ENCODE results near the gene INPP5J.

- no peak for TF ChIP-seq CTCF (IDR thresholded peaks at IDR 0.05)
- no peak for TF ChIP-seq POLR2A (IDR thresholded peaks at IDR 0.05)
These were observed 20.3 kb downstream of the INPP5J start for GRCh38 chr22:31143038-31143437.
